Pancreas (tissue), 10 donors: ENCODE measurements around the gene GRB10. TPM values are rescaled to one million over a fixed set of nuclear protein-coding genes. Genes with fewer than 3 reads are reported as not detected.

Experiments
- ATAC-seq, 4 donors: fragments of 200-7000 bp; cut with Tn5 transposase; one replicate each; pipeline versions ENCODE4 v1.8.0 to v1.9.1; 2020; ENCODE audit warnings: mild to moderate bottlenecking in 4 of 4, moderate library complexity in 4 of 4
- DNase-seq, 6 donors: peaks; one replicate each; pipeline ENCODE4 v3.0.0-alpha.2; 2020
- FAIRE-seq: peaks from 2 replicates; lab custom pipeline; 2012; peaks lifted over from hg19 to GRCh38; lab: Jason Lieb, UNC
- H3K27ac ChIP-seq, 4 donors: fragments of 200-600 bp; sonication (generic); 1 replicate in 3 of 4; 2 replicates in 1 of 4; pipeline versions ENCODE4 v1.5.0 to v1.8.0; 2020
- H3K27me3 ChIP-seq, 4 donors: fragments of 200-600 bp; one replicate each; pipeline ENCODE4 v1.8.0; 2021
- H3K36me3 ChIP-seq, 3 donors: fragments of 200-600 bp; sonication (generic) in 1 of 3; one replicate each; pipeline versions ENCODE4 v1.5.0 to v1.8.0; 2020 to 2021
- H3K4me1 ChIP-seq, 3 donors: fragments of 200-600 bp; one replicate each; pipeline ENCODE4 v1.8.0; 2021
- H3K4me3 ChIP-seq, 4 donors: fragments of 200-600 bp; sonication (generic) in 2 of 4; one replicate each; pipeline versions ENCODE4 v1.5.0 to v1.8.0; 2020 to 2021
- H3K9me3 ChIP-seq, 4 donors: fragments of 200-600 bp; one replicate each; pipeline ENCODE4 v1.8.0; 2021
- CTCF ChIP-seq, 4 donors: fragments of 200-600 bp; sonication (generic) in 3 of 4; IDR thresholded peaks; one replicate each; pipeline versions ENCODE4 v1.5.0 to v1.8.0; 2021; ENCODE audit warnings: antibody characterized with exemption in 4 of 4
- WGBS, 2 donors: extraction: QIAGEN DNeasy Blood & Tissue Kit; methylation state at CpG; one replicate each; pipeline ENCODE4 v1.1.7; 2013; 5-methylcytosine and 5-hydroxymethylcytosine counted together
- intact Hi-C, 3 donors: fragments of 100-400 bp; cut with DNase I; formaldehyde crosslinking; loops; one replicate each; pipeline versions ENCODE4 v1.11.1 to v1.14.2; 2022
- polyA plus RNA-seq, 2 donors: library from polyadenylated mRNA; stranded (reverse); fragments of 200-250 nt; gene quantifications; one replicate each; pipeline ENCODE4 v1.2.3, GENCODE V29; 2013
- total RNA-seq, 6 donors: library from RNA; stranded (reverse); fragmentation: NEBNext Ultra II Directional in 4 of 6; extraction: Animal tissue kit (Norgen Biotek cat#: 25700) in 4 of 6; gene quantifications; one replicate each; pipeline versions ENCODE4 v1.2.1 to v1.2.4, GENCODE V29; 2021 to 2023
- donor health status: healthy with polysubstance abuse.
- donor health status: DM: no; HTN: no; CAD: no; lungs with moderate emphysema.
- donor health status: DM: no; HTN: no; CAD: no.
- donor health status: control.
- donor health status: control.
- donor health status: Bipolar disorder and iron deficiency.
- donor health status: DM: yes; HTN: yes; CAD: no.
- donor health status: DM: no; HTN: no; CAD: no.
- donor health status: DM: no; HTN: no; CAD: no.
- donor health status: DM: yes; HTN: yes; CAD: no.

Gene GRB10
- total and polyA plus RNA-seq, 8 donors, result 69.9 to 199 (median 133) TPM

GRCh38 chr7:50793947-50794570 is 11.4 kb upstream of the GRB10 start:
- intact Hi-C loops, result loop anchor here in 2 of 3 donors (10.0 kb wide), 2 partner anchors 109 to 351 kb away; no protein-coding TSS in a partner anchor
- H3K27ac ChIP-seq, result peak overlapping the region; percentile 65 to 88 (median 83)
- FAIRE-seq (no peak), ATAC-seq (no peak), DNase-seq (no peak)
- H3K4me3 ChIP-seq, result peak overlapping the region; percentile 6 to 79 (median 44)
- WGBS, 2 donors, result 57 to 60% methylated on average over 18 of the region's 18 CpGs
- H3K27me3 ChIP-seq, result no peaks in the 10 kb centered on the region
- no peak for TF ChIP-seq CTCF (IDR thresholded peaks at IDR 0.05)
- no peaks in the 10 kb centered on the region for H3K36me3 ChIP-seq
- peaks cover 5 to 20% (median 11%) of the 10 kb centered on the region in 3 donors for H3K4me1 ChIP-seq
- no peaks in the 10 kb centered on the region for H3K9me3 ChIP-seq

GRCh38 chr7:50793120-50793946 is 10.6 kb upstream of the GRB10 start:
- peak overlapping the region; percentile 65 to 88 (median 83) for H3K27ac ChIP-seq
- FAIRE-seq, result no peak
- H3K9me3 ChIP-seq, result no peaks in the 10 kb centered on the region
- H3K27me3 ChIP-seq, result no peaks in the 10 kb centered on the region
- H3K36me3 ChIP-seq, result no peaks in the 10 kb centered on the region
- peaks cover 5 to 23% (median 14%) of the 10 kb centered on the region in 3 donors for H3K4me1 ChIP-seq
- 1% methylated on average over 52 to 113 of the region's 113 CpGs for WGBS, 2 donors
- TF ChIP-seq CTCF (IDR thresholded peaks at IDR 0.05), result no peak
- ATAC-seq, result peak; percentile 71 to 82 (median 78)
- peak; percentile 77 to 90 (median 85) for DNase-seq
- intact Hi-C loops, result loop anchor here in 2 of 3 donors (10.0 kb wide), 2 partner anchors 109 to 351 kb away; no protein-coding TSS in a partner anchor
- H3K4me3 ChIP-seq, result peak overlapping the region; percentile 49 to 79 (median 71)

- peaks cover 5 to 23% (median 21%) of the 10 kb centered on the region in 3 donors for H3K4me1 ChIP-seq
- peak in 5 of 6 donors; percentile 35 to 71 (median 58) for DNase-seq
- intact Hi-C loops, result loop anchor here in 2 of 3 donors (10.0 kb wide), 2 partner anchors 108 to 352 kb away; no protein-coding TSS in a partner anchor
Measured at GRCh38 chr7:50792342-50793119, 9.8 kb upstream of the GRB10 start.

More at GRCh38 chr7:50792342-50793119, 9.8 kb upstream of the GRB10 start:
- peak overlapping the region; percentile 49 to 79 (median 71) for H3K4me3 ChIP-seq
- peak overlapping the region; percentile 51 to 88 (median 66) for H3K27ac ChIP-seq
- no peaks in the 10 kb centered on the region for H3K27me3 ChIP-seq
- H3K9me3 ChIP-seq, result no peaks in the 10 kb centered on the region
- no peak for TF ChIP-seq CTCF (IDR thresholded peaks at IDR 0.05)
- ATAC-seq (peak in 2 of 4 donors; percentile 1 to 11), FAIRE-seq (no peak)
- no peaks in the 10 kb centered on the region for H3K36me3 ChIP-seq
- WGBS, 2 donors, result 1% methylated on average over 69 to 91 of the region's 91 CpGs
